Dendritic cell treated with granulocyte-macrophage colony-stimulating factor and Interleukin-4, amounts not matched to agents 40 ng/mL and 50 ng/mL, for 4 days (primary cell): ENCODE measurements around the gene PRPS1.
A peak's percentile ranks its signal among the peaks of the same experiment; 100 is the strongest.

Experiments
- H3K27ac Mint-ChIP-seq: one replicate; pipeline ENCODE4 v1.8.0; 2022; ENCODE audit warnings: mild to moderate bottlenecking, mixed read lengths
- H3K27me3 Mint-ChIP-seq: one replicate; pipeline ENCODE4 v1.8.0; 2022; ENCODE audit warnings: mild to moderate bottlenecking, mixed read lengths
- H3K36me3 Mint-ChIP-seq: one replicate; pipeline ENCODE4 v1.8.0; 2022; ENCODE audit warnings: low read depth, mixed read lengths
- H3K4me1 Mint-ChIP-seq: one replicate; pipeline ENCODE4 v1.8.0; 2022; ENCODE audit warnings: low read depth, mixed read lengths
- H3K4me3 Mint-ChIP-seq: one replicate; pipeline ENCODE4 v1.8.0; 2022; ENCODE audit warnings: mild to moderate bottlenecking, moderate library complexity, mixed read lengths
- H3K9me3 Mint-ChIP-seq: one replicate; pipeline ENCODE4 v1.8.0; 2022; ENCODE audit warnings: mixed read lengths
- intact Hi-C: fragments of 100-400 bp; cut with micrococcal nuclease; formaldehyde crosslinking; loops from one replicate; pipeline ENCODE4 v1.15.0; 2022

PRPS1 gene

DNA sequence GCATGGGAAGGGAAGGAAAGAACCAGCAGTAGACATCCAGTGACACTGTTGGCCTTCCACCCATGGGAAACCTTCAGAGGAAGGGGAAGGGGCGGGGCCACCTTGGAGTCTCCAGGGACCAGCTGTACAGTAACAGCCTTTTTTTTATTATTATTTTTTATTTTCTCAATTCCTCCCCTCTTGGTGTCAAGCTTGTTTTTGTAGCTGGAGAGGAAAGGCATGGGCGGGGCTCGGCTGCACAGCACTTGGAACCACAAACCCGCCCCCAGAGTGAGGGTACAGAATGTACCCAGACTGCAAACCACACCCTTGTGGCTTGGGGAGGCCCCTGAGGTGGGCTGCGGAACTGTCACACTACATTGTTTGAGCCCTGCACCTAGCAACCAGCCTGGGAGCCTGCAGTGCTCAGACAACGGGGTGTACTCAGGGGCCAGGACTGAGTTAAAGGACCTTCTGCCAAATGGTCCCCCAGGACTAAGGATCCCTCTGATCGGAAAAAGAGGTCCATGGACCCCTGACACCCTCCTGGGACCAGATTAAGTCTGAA lies 45.7 kb downstream of the PRPS1 start:
- Mint-ChIP-seq H3K36me3 (no peaks in the 10 kb centered on the region), H3K27me3 (no peaks in the 10 kb centered on the region), H3K27ac (peak overlapping the region; percentile 95), H3K4me3 (no peak overlapping the region), H3K9me3 (no peaks in the 10 kb centered on the region), H3K4me1 (peaks cover 55% of the 10 kb centered on the region)
- intact Hi-C loops: no loop called here

DNA sequence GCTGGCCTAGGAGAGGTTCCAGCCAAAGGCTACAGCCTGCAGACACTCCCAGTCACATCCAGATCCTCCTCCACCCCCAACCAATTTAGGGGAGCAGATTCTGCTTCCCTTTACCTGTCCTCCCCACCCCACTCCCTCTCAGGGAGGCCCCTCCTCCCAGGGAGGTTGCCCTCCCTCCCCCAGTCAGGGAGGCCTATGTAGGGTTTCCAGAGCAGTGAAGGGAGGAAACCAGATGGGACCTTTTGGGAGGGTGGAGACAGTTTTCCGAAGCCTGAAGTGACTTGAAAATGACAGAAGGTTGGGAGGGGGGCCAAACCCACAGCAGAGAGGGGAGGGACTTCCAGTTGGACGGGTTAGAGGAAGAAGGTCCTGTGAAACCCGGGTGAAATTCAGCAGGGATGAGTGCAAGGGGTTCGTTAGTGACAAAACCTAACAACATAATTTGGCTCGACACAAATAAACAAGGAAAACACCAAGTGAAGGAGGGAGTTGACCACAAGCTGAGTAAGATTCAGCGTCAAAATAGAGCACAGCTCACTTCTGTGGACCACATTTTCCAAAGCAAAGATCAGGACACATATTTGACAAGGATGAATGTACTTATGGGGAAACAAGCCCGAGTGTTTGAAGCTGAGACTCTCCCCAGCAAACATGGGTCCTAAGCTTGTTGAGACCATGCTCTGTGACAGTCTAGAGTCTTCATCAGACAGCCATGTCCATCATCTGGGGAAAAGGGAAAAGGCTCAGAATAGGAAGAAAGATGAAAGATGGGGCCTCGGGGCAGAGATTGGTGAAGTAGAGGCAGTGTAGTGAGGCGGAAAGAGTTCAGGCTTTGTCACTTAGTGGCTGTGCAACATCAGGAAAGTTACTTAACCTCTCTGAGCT lies 46.4 kb downstream of the PRPS1 start:
- intact Hi-C loops: no loop called here
- Mint-ChIP-seq H3K4me1 (peaks cover 62% of the 10 kb centered on the region), H3K36me3 (no peaks in the 10 kb centered on the region), H3K4me3 (peak overlapping the region; percentile 24), H3K27ac (peak overlapping the region; percentile 95), H3K9me3 (no peaks in the 10 kb centered on the region), H3K27me3 (no peaks in the 10 kb centered on the region)

DNA sequence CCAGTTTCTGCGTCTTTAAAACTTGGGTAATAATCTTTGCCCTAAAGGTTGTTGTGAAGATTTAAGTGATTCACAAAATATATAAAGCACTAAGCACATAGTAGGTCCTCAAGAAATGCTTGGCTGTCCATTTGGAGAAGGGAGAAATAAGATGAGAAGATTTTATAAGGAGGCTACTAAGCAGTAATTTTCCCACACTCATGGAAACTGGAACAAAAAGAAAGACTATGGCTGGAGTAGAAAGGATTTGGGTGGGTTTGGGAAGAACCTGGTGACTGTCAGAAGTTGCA lies 47.0 kb downstream of the PRPS1 start:
- intact Hi-C loops: no loop called here
- H3K4me1 Mint-ChIP-seq: peaks cover 68% of the 10 kb centered on the region
- H3K4me3 Mint-ChIP-seq: peak overlapping the region; percentile 83
- H3K36me3 Mint-ChIP-seq: no peaks in the 10 kb centered on the region
- no peaks in the 10 kb centered on the region for H3K27me3 Mint-ChIP-seq
- peak overlapping the region; percentile 95 for H3K27ac Mint-ChIP-seq
- H3K9me3 Mint-ChIP-seq: no peaks in the 10 kb centered on the region

DNA sequence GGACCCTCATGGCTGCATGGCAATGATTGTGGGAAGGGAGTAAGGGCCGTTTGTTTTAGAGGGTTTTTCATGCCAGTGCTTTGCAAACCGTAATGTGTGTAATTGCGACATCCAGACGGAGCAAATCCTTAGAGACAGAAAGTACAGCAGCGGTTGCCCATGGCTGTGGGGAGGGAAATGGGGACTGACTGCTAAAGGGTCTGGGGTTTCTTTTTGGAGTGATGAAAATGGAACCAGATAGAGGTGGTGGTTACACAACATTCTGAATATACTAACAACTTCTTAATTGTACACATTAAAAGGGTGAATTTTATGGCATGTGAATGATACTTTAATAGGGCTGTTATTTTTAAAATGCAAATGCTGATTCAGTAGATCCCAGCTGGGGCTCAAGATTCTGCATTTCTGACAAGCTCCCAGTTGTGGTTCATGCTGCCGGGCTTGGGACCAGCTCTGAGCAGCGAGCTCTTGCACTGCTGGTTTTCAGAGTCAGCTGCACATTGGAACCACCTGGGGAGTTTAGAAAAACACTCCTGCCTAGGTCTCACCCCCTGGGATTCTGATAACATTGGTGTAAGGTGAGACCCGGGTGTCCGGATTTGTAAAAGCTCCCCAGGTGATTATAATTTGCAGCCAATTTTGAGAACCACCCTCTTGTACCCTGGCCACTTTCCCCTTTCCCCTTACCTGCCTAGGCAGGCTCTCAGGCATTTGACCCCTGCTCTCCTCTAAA lies 47.7 kb downstream of the PRPS1 start:
- Mint-ChIP-seq H3K36me3 (no peaks in the 10 kb centered on the region), H3K9me3 (no peaks in the 10 kb centered on the region), H3K27me3 (no peaks in the 10 kb centered on the region), H3K4me3 (peak overlapping the region; percentile 83), H3K27ac (peak overlapping the region; percentile 95), H3K4me1 (peaks cover 75% of the 10 kb centered on the region)
- intact Hi-C loops: no loop called here

DNA sequence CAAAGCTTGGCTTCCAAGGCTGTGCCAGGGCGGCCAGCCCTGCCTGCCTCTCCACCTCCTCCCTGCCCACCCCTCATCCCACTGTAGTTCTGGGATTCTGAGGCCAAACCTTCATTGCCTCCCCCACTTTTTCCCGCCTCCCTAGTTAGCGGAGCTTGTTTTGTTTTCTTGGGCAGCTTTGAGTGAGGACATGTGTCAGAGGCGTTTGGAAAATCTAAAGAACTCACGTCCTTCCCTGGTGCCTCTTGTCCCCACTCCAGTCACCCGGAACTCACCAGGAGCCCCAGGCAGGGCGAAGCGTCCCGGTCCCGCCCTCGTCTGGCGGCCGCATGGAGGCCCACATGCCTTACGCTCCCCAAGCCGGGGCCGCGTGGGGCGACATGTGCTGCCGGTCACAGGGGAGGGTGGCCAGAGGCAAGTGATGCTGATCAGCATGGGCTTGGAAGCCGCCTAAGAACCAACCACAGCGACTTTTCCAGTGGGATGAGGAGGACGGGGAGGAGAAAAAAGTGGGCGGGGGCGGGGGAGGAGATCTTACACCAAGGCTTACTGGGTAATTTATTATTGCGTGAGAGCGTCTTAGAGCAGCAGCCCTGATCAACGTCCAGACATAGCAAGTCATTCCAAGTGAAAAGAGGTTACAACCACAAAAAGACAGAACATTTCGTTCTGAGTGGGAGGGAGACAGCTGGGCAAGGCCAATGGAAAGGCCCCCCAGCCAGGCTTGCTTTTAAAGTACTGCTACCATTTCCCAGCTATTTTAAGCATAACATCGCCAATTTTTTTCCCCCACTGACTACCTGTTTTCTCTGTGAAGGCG lies 48.5 kb downstream of the PRPS1 start:
- Mint-ChIP-seq H3K27ac (peak overlapping the region; percentile 95), H3K4me3 (peak overlapping the region; percentile 83), H3K9me3 (no peaks in the 10 kb centered on the region), H3K36me3 (no peaks in the 10 kb centered on the region), H3K4me1 (peaks cover 76% of the 10 kb centered on the region), H3K27me3 (no peaks in the 10 kb centered on the region)
- intact Hi-C loops: loop anchor here (1.0 kb wide), 1 partner anchor 41 kb away; no protein-coding TSS in a partner anchor

DNA sequence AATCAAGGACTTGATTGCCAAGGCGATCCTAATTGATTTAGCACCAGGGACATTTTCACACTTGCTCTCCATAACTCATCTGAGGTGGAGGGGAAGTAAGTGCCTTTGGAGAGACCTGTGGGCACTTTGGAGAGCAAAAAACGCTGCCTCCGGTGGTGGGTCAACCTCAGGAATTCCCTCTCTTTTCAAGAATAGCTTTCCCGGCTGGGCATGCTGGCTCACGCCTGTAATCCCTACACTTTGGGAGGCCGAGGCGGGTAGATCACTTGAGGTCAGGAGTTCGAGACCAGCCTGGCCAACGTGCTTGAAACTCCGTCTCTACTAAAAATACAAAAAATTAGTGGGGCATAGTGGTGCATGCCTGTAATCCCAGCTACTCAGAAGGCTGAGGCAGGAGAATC lies 49.2 kb downstream of the PRPS1 start:
- Mint-ChIP-seq H3K9me3 (no peaks in the 10 kb centered on the region), H3K27ac (peak overlapping the region; percentile 95), H3K4me3 (no peak overlapping the region), H3K27me3 (no peaks in the 10 kb centered on the region), H3K4me1 (peaks cover 77% of the 10 kb centered on the region), H3K36me3 (no peaks in the 10 kb centered on the region)
- intact Hi-C loops: loop anchor here (1.0 kb wide), 1 partner anchor 40 kb away; no protein-coding TSS in a partner anchor

DNA sequence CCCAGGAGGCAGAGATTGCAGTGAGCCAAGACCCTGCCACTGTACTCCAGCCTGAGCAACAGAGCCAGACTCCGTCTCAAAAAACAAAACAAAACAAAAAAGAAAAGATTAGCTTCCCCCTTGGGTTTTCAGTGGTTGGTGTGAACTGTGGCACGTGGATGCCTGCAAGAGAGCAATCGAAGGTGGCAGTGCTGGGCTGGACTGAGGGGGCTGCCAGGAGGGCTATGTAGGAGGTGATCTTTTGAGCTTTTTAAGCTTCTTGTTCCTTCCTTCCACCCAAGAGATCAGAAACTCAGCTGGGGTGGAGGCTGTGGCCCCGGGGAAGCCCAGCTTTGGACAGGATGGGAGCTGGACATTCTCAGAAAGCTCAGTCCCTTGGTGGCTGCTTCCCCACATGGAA lies 49.6 kb downstream of the PRPS1 start:
- Mint-ChIP-seq H3K4me1 (peaks cover 80% of the 10 kb centered on the region), H3K27me3 (no peaks in the 10 kb centered on the region), H3K36me3 (no peaks in the 10 kb centered on the region), H3K27ac (peak overlapping the region; percentile 95), H3K9me3 (no peaks in the 10 kb centered on the region), H3K4me3 (no peak overlapping the region)
- intact Hi-C loops: loop anchor here (1.0 kb wide), 1 partner anchor 39 kb away; no protein-coding TSS in a partner anchor

DNA sequence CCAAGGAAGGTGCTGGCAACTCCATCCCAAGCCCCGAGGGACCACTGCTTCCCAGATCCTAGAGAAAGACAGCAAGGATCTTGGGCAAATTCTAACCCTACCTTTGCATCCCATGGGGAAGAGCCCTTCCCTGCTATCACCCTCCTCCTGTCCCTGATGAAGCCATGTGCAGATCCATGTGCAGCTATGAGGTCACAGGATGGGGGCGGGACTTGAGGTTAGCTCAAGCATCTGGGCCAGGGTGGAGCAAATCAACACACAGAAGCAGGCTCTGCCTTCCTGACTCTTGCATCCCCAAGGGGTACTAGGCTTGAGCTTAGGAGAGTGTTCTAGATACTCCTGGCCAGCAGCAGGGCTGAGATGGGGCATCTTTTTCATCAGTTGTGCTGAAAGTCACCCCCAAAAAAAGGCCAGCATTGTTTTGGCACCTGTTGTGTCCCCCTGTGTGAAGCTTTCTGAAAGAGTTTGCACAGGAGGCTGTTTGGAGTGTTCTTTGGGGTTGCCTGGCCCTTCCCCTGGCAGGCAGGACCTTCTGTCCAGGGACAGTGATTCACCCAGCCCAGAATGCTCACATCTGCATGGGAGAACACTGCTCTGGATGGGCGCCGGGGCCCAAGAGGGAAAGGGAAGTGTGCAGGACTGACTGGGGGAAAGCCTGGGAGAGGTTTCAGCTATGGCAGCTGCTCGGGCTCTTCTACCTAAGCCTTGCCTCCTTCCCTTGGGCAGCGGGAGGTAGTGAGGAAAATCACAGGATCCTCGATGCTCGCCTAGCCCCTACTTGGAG lies 50.8 kb downstream of the PRPS1 start:
- Mint-ChIP-seq H3K27ac (peak overlapping the region; percentile 60), H3K27me3 (no peaks in the 10 kb centered on the region), H3K4me1 (peaks cover 81% of the 10 kb centered on the region), H3K9me3 (no peaks in the 10 kb centered on the region), H3K36me3 (no peaks in the 10 kb centered on the region), H3K4me3 (no peak overlapping the region)
- intact Hi-C loops: no loop called here

DNA sequence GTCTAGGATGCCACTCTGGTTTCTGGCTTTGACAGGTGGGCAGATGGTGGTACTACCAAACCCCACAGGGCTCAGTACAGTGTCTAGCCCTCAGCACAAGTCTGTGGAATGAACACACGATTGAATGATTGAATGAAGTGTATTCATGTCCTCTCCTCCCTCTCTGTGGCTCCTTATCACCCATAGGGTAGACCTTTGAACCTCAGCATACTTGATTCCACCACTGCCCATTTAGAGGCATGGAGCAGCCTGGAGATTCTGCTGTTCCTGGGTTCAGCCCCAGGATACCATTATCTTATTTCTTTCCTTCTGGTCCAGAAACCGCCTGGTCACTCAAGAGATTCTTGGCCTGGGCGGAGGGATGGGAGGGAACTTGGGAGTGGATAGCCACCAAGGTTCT lies 53.9 kb downstream of the PRPS1 start:
- no peaks in the 10 kb centered on the region for H3K9me3 Mint-ChIP-seq
- no peaks in the 10 kb centered on the region for H3K27me3 Mint-ChIP-seq
- no peaks in the 10 kb centered on the region for H3K36me3 Mint-ChIP-seq
- no peak overlapping the region for H3K4me3 Mint-ChIP-seq
- H3K4me1 Mint-ChIP-seq: peaks cover 78% of the 10 kb centered on the region
- peak overlapping the region; percentile 18 for H3K27ac Mint-ChIP-seq
- intact Hi-C loops: no loop called here

DNA sequence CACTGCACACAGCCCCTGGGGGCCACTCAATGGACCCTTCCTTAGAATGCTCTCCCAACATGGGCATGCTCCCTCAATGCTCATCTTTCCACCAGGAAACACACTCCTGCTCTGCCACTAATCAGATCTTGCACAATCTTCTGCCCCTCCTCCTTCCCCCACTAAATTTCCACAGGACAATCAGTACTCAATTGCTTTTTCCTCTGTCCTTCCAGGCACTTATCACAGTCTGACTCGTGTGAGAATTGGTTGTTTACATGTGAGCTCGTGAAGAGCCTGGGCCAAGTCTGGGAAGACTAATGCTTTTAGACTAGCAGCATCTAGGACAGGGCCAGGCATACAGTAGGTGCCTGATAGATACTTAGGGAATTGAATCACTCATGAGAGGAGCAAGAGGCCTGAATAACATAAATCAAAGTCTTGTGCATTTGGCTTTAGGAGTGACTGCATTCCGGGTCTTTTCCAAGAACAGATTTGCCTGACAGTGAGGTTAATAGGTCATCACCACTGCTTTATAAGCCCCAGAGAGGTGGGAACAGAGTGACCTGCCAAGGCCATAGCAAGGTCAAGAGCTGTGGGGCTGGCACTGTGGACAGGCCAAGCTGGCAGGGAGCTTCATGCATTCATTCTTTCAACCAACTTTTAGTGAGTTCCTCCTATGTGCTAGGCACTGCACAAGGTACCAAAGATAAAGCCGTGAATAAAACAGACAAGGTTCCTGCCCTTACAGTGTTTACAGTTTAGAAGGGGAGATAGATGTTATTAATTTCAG lies 55.0 kb downstream of the PRPS1 start:
- H3K36me3 Mint-ChIP-seq: no peaks in the 10 kb centered on the region
- peak overlapping the region; percentile 81 for H3K27ac Mint-ChIP-seq
- intact Hi-C loops: no loop called here
- H3K4me3 Mint-ChIP-seq: no peak overlapping the region
- no peaks in the 10 kb centered on the region for H3K9me3 Mint-ChIP-seq
- H3K27me3 Mint-ChIP-seq: no peaks in the 10 kb centered on the region
- H3K4me1 Mint-ChIP-seq: peaks cover 76% of the 10 kb centered on the region

DNA sequence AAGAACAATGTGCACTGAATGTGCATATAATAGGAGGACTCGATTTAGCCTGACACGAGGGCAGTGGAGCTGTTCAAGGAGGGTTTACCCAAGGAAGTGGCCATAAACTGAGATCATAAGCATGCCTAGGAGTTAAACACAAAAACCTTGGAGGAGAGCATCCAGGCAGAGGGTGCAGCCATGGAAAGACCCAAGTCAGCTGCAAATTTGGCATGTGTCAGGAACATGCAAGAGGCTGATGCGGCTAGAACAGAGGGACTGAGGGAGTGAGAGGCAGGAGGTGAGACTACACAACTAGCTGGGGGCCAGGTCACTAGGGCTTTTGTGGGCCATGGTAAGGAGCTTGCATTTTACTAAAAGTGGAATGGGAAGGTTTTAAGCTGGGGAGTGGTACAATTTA lies 55.6 kb downstream of the PRPS1 start:
- no peaks in the 10 kb centered on the region for H3K27me3 Mint-ChIP-seq
- intact Hi-C loops: no loop called here
- H3K27ac Mint-ChIP-seq: peak overlapping the region; percentile 81
- H3K9me3 Mint-ChIP-seq: no peaks in the 10 kb centered on the region
- H3K36me3 Mint-ChIP-seq: no peaks in the 10 kb centered on the region
- H3K4me1 Mint-ChIP-seq: peaks cover 76% of the 10 kb centered on the region
- no peak overlapping the region for H3K4me3 Mint-ChIP-seq

DNA sequence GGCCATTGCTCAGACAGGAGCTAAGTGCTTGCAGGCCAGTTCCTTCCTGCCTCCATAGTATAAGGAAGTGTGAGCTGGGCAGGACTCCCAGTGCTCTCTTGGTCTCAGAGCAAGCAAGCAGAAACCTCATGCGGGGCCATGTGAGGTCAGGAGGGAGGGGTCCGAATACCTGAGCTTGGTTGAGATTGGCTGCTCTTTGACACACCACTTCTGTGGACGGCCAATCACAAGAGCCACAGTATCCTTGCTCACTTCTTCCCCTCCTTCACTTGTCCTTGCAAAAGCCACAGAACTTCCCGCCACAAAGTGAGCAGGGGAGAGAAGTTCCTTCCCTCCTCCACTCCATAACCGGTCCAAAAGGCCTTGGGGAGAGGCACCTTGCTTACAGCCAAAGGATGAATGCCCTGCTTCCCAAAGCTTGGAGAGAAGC lies 56.7 kb downstream of the PRPS1 start:
- intact Hi-C loops: no loop called here
- peaks cover 3% of the 10 kb centered on the region for H3K27me3 Mint-ChIP-seq
- H3K36me3 Mint-ChIP-seq: no peaks in the 10 kb centered on the region
- H3K27ac Mint-ChIP-seq: peak overlapping the region; percentile 81
- peaks cover 73% of the 10 kb centered on the region for H3K4me1 Mint-ChIP-seq
- no peak overlapping the region for H3K4me3 Mint-ChIP-seq
- H3K9me3 Mint-ChIP-seq: no peaks in the 10 kb centered on the region
